Endothelial cell of umbilical vein (primary cell): ENCODE results near the gene FOXP4.

Source experiments
- EZH2 ChIP-seq: IDR thresholded peaks from 2 replicates; pipeline ENCODE4 v1.6.1; 2012; ENCODE audit warnings: borderline replicate concordance, low read depth, mild to moderate bottlenecking, moderate library complexity, low read length, inconsistent platforms; ENCODE audit not compliant: severe bottlenecking
- FOS ChIP-seq: IDR thresholded peaks from 2 replicates; pipeline ENCODE4 v1.6.1; 2011; ENCODE audit warnings: mild to moderate bottlenecking, low read length, moderate library complexity, borderline replicate concordance; ENCODE audit not compliant: insufficient read depth
- GATA2 ChIP-seq: IDR thresholded peaks from 2 replicates; pipeline ENCODE4 v1.7.0; 2011; ENCODE audit warnings: low read depth, mild to moderate bottlenecking, moderate library complexity, mixed read lengths, low read length; ENCODE audit not compliant: insufficient read length, insufficient read depth
- JUN ChIP-seq: IDR thresholded peaks from 2 replicates; pipeline ENCODE4 v1.6.1; 2011; ENCODE audit warnings: borderline replicate concordance, low read depth; ENCODE audit not compliant: insufficient read length, insufficient read depth
- MAX ChIP-seq: IDR thresholded peaks from 2 replicates; pipeline ENCODE4 v1.6.1; 2011; ENCODE audit not compliant: insufficient read depth, insufficient read length
- MYC ChIP-seq: IDR thresholded peaks from one replicate; pipeline ENCODE4 v1.6.1; 2011; ENCODE audit warnings: mild to moderate bottlenecking, low read depth, low read length
- POLR2A ChIP-seq: IDR thresholded peaks from 2 replicates; pipeline ENCODE4 v1.6.1; 2012; ENCODE audit warnings: low read depth, mild to moderate bottlenecking, control low read depth, low read length
- POLR2AphosphoS5 ChIP-seq: IDR thresholded peaks from 2 replicates; pipeline ENCODE4 v1.6.1; 2012; ENCODE audit warnings: low read depth, mild to moderate bottlenecking, control low read depth, low read length, moderate library complexity; ENCODE audit not compliant: insufficient read depth
- TF ChIP-seq, protein P1 (sequence below), 2 donors: IDR thresholded peaks; 1 replicate in 1 of 2; 2 replicates in 1 of 2; pipeline ENCODE4 v1.5.1; 2011; ENCODE audit warnings: low read length in 2 of 2, mild to moderate bottlenecking in 2 of 2, moderate library complexity in 2 of 2, control low read depth in 1 of 2, inconsistent platforms in 1 of 2, low read depth in 1 of 2; ENCODE audit not compliant: insufficient read depth in 1 of 2; ENCODE audit errors: extremely low read depth in 1 of 2

DNA sequence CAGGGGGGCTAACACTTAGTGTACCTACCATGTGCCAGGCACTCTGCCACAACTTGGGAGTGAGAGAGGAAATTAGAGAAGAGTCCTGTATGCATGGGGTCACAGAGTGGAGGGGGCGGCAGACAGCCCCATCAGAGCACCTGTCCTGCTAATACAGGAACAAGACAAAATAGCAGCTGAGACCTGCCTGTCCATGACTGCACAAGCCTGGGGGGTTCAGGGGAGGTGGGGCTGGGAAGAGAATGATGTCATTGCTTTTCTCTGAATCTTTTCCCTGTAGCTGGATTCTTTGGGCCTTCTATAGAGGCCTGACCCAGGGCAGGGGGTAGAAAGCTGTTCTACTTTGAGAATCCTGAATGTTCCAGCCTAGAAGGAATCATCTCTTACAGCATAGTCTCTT is 37.4 kb downstream of the FOXP4 start:
- TF ChIP-seq, protein P1, sequence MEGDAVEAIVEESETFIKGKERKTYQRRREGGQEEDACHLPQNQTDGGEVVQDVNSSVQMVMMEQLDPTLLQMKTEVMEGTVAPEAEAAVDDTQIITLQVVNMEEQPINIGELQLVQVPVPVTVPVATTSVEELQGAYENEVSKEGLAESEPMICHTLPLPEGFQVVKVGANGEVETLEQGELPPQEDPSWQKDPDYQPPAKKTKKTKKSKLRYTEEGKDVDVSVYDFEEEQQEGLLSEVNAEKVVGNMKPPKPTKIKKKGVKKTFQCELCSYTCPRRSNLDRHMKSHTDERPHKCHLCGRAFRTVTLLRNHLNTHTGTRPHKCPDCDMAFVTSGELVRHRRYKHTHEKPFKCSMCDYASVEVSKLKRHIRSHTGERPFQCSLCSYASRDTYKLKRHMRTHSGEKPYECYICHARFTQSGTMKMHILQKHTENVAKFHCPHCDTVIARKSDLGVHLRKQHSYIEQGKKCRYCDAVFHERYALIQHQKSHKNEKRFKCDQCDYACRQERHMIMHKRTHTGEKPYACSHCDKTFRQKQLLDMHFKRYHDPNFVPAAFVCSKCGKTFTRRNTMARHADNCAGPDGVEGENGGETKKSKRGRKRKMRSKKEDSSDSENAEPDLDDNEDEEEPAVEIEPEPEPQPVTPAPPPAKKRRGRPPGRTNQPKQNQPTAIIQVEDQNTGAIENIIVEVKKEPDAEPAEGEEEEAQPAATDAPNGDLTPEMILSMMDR (IDR thresholded peaks at IDR 0.05; ENCODE audit: extremely low read depth in 1 of 2, insufficient read depth in 1 of 2, low read depth in 1 of 2, low read length in 2 of 2), result no peak
- TF ChIP-seq POLR2A, result no peak
- no peak for TF ChIP-seq EZH2
- no peak for TF ChIP-seq POLR2AphosphoS5
- TF ChIP-seq GATA2, result no peak
- no peak for TF ChIP-seq JUN
- no peak for TF ChIP-seq MAX
- TF ChIP-seq FOS, result no peak
- TF ChIP-seq MYC, result no peak
